Keratinocyte (primary cell): Measurements from ENCODE around the gene ADGRF3. TPM values are rescaled to one million over a fixed set of nuclear protein-coding genes. Genes with fewer than 3 reads are reported as not detected.

Experiments used
- DNase-seq: peaks from one replicate; pipeline ENCODE4 v3.0.0-alpha.2; 2011; ENCODE audit warnings: low read depth, missing footprints, low spot score
- FAIRE-seq: peaks from 2 replicates; lab custom pipeline; 2011; peaks lifted over from hg19 to GRCh38; lab: Jason Lieb, UNC
- H2AFZ ChIP-seq: 2 replicates; pipeline ENCODE4 v1.6.0; 2012; ENCODE audit warnings: low read length, control low read depth, inconsistent platforms; ENCODE audit not compliant: control insufficient read depth
- H3K27ac ChIP-seq: 2 replicates; pipeline ENCODE4 v1.5.1; 2011; ENCODE audit warnings: low read length; ENCODE audit not compliant: control insufficient read depth, insufficient read depth
- H3K27me3 ChIP-seq: 3 replicates; pipeline ENCODE4 v1.6.0; 2011; ENCODE audit warnings: low read length; ENCODE audit not compliant: control insufficient read depth, insufficient read depth; ENCODE audit errors: extremely low read depth
- H3K36me3 ChIP-seq, 2 experiments: 2 replicates in 1 of 2; 3 replicates in 1 of 2; pipeline ENCODE4 v1.5.1; 2011; ENCODE audit warnings: low read length in 2 of 2, mild to moderate bottlenecking in 1 of 2; ENCODE audit not compliant: control insufficient read depth in 2 of 2, insufficient read depth in 2 of 2; ENCODE audit errors: extremely low read depth in 1 of 2
- H3K4me1 ChIP-seq: 3 replicates; pipeline ENCODE4 v1.5.1; 2011; ENCODE audit warnings: low read length; ENCODE audit not compliant: control insufficient read depth, insufficient read depth; ENCODE audit errors: extremely low read depth
- H3K4me2 ChIP-seq: 3 replicates; pipeline ENCODE4 v1.6.0; 2011; ENCODE audit warnings: low read depth, low read length; ENCODE audit not compliant: control insufficient read depth, insufficient read depth; ENCODE audit errors: extremely low read depth
- H3K4me3 ChIP-seq, 3 experiments: fragments of 200-600 bp in 1 of 3; sonication (generic) in 1 of 3; 2 replicates in 2 of 3; 3 replicates in 1 of 3; pipeline ENCODE4 v1.5.1; 2011 to 2016; ENCODE audit warnings: low read length in 3 of 3, mild to moderate bottlenecking in 3 of 3, control low read depth in 2 of 3, inconsistent platforms in 1 of 3, low read depth in 1 of 3, mixed read lengths in 1 of 3, mixed run types in 1 of 3, moderate library complexity in 1 of 3; ENCODE audit not compliant: control insufficient read depth in 2 of 3, insufficient read depth in 2 of 3; ENCODE audit errors: extremely low read depth in 1 of 3
- H3K79me2 ChIP-seq: 2 replicates; pipeline ENCODE4 v1.6.0; 2012; ENCODE audit warnings: low read length; ENCODE audit not compliant: control insufficient read depth, insufficient read depth
- H3K9ac ChIP-seq: 3 replicates; pipeline ENCODE4 v1.6.0; 2011; ENCODE audit warnings: low read length; ENCODE audit not compliant: control insufficient read depth, insufficient read depth; ENCODE audit errors: extremely low read depth
- H3K9me1 ChIP-seq: 3 replicates; pipeline ENCODE4 v1.6.0; 2011; ENCODE audit warnings: low read length; ENCODE audit not compliant: control insufficient read depth, insufficient read depth; ENCODE audit errors: extremely low read depth
- H3K9me3 ChIP-seq: 2 replicates; pipeline ENCODE4 v1.5.1; 2012; ENCODE audit warnings: low read depth, low read length; ENCODE audit not compliant: control insufficient read depth
- H4K20me1 ChIP-seq: 3 replicates; pipeline ENCODE4 v1.6.0; 2011; ENCODE audit warnings: low read length; ENCODE audit not compliant: control insufficient read depth, insufficient read depth; ENCODE audit errors: extremely low read depth
- CTCF ChIP-seq, 3 experiments: IDR thresholded peaks in 1 of 3; conservative IDR thresholded peaks in 1 of 3; optimal IDR thresholded peaks in 1 of 3; 2 replicates in 2 of 3; 3 replicates in 1 of 3; pipeline versions ENCODE3 to v1.5.1; 2011; ENCODE audit warnings: low read length in 3 of 3, mild to moderate bottlenecking in 3 of 3, moderate library complexity in 2 of 3, control low read depth in 1 of 3, inconsistent platforms in 1 of 3; ENCODE audit not compliant: insufficient read depth in 2 of 3; ENCODE audit errors: extremely low read depth in 1 of 3
- EZH2 ChIP-seq: IDR thresholded peaks from one replicate; pipeline ENCODE4 v1.6.1; 2012; ENCODE audit warnings: inconsistent platforms, mild to moderate bottlenecking, low read length, moderate library complexity
- dilution Hi-C: fragments of 300-500 bp; cut with MboI; formaldehyde crosslinking; loops from one replicate; pipeline ENCODE4 v1.7.0; 2020; ENCODE audit warnings: low sequenced_read_pairs; ENCODE audit not compliant: extremely low pct_ligation_motif_present
- polyA plus RNA-seq, 5 experiments: library from polyadenylated mRNA; depleted of rRNA in 3 of 5; stranded (reverse) in 3 of 5; stranded (forward) in 1 of 5; unstranded in 1 of 5; fragments of >200 nt; gene quantifications; 1 replicate in 1 of 5; 2 replicates in 3 of 5; 3 replicates in 1 of 5; pipeline versions ENCODE4 v1.2.1 to v1.2.3, GENCODE V29; 2011 to 2012; ENCODE audit warnings: missing spikeins in 2 of 5, low read depth in 1 of 5, low replicate concordance in 1 of 5

The ADGRF3 gene
- polyA plus RNA-seq, 1 donor (not counting 4 experiments of a cell fraction or from before 2014, with no cell fraction given): 0.17 TPM

- Histone ChIP-seq H3K9me1 (no peaks in the 10 kb centered on the region), H3K79me2 (peaks cover 52% of the 10 kb centered on the region), H3K4me3 (no peak overlapping the region), H3K36me3 (peaks cover 0 to 5% of the 10 kb centered on the region in 2 experiments), H2AFZ (no peak overlapping the region), H4K20me1 (peaks cover 10% of the 10 kb centered on the region), H3K27ac (peak overlapping the region; percentile 11), H3K27me3 (no peaks in the 10 kb centered on the region), H3K9ac (no peak overlapping the region), H3K9me3 (no peaks in the 10 kb centered on the region), H3K4me2 (no peak overlapping the region), H3K4me1 (peaks cover 16% of the 10 kb centered on the region)
- dilution Hi-C loops: no loop called here
- TF ChIP-seq CTCF (optimal IDR thresholded peaks at IDR 0.05 in 1 of 3, IDR thresholded peaks at IDR 0.05 in 1 of 3, conservative IDR thresholded peaks at IDR 0.05 in 1 of 3; ENCODE audit: extremely low read depth in 1 of 3, insufficient read depth in 2 of 3, low read length in 3 of 3) (no peak), EZH2 (no peak)
- no peak for DNase-seq
- no peak for FAIRE-seq
Observed at GRCh38 chr2:26363958-26364357, 17.4 kb upstream of the ADGRF3 start.

GRCh38 chr2:26363323-26363722 is 16.7 kb upstream of the ADGRF3 start:
- peak overlapping the region; percentile 45 for H3K4me2 ChIP-seq

More at GRCh38 chr2:26363323-26363722, 16.7 kb upstream of the ADGRF3 start:
- Histone ChIP-seq H3K4me3 (no peak overlapping the region), H3K27ac (peak overlapping the region; percentile 11), H3K27me3 (no peaks in the 10 kb centered on the region), H3K9me3 (no peaks in the 10 kb centered on the region), H3K9me1 (no peaks in the 10 kb centered on the region), H3K36me3 (peaks cover 0 to 5% of the 10 kb centered on the region in 2 experiments), H2AFZ (no peak overlapping the region), H3K4me1 (peaks cover 19% of the 10 kb centered on the region), H3K79me2 (peaks cover 58% of the 10 kb centered on the region), H3K9ac (no peak overlapping the region), H4K20me1 (peaks cover 10% of the 10 kb centered on the region)
- DNase-seq: no peak
- TF ChIP-seq CTCF (optimal IDR thresholded peaks at IDR 0.05 in 1 of 3, IDR thresholded peaks at IDR 0.05 in 1 of 3, conservative IDR thresholded peaks at IDR 0.05 in 1 of 3; ENCODE audit: extremely low read depth in 1 of 3, insufficient read depth in 2 of 3, low read length in 3 of 3): no peak
- no peak for TF ChIP-seq EZH2
- dilution Hi-C loops: no loop called here
- peak; percentile 77 for FAIRE-seq
